HuH-7.5 (cell line): Measurements from ENCODE around the gene SNTG2.

ENCODE experiments used
- DNase-seq: peaks from one replicate; pipeline ENCODE4 v3.0.0; 2011; ENCODE audit warnings: low spot score

Gene SNTG2

DNA sequence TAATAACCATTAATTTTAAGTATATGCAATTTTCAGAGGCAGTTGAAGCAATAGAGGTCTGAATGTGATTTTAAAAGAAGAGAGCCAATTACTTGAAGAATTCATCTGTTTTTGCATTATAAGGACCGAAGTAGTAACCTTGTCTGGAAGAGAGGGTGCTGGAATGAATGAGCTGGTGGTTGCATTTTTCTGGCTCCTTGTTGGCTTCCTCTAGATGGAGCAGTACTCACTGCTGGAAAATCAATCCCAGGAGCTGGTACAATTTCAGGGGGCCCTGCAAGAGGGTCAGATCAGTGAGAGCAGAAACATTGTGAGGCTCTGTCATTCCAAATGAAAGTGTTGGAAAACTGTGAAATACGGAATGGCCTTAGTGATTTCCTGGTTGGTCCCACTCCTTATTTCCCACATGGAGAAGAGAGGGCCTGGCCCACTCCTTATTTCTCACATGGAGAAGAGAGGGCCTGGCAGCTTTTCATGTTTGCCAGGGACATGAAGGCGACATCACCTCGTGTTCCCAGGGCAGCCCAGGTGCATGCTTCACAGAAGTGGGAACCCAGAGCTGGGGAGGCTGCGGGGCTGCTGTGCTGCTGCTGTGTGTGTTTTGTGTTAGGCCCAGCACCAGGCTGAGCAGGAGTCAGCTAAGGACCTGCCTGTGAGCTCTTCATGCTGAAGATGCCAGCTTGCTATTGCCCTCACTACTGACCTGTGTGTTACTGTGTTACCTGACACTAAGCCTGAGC is 197.4 kb downstream of the SNTG2 start:
- DNase-seq = no peak

DNA sequence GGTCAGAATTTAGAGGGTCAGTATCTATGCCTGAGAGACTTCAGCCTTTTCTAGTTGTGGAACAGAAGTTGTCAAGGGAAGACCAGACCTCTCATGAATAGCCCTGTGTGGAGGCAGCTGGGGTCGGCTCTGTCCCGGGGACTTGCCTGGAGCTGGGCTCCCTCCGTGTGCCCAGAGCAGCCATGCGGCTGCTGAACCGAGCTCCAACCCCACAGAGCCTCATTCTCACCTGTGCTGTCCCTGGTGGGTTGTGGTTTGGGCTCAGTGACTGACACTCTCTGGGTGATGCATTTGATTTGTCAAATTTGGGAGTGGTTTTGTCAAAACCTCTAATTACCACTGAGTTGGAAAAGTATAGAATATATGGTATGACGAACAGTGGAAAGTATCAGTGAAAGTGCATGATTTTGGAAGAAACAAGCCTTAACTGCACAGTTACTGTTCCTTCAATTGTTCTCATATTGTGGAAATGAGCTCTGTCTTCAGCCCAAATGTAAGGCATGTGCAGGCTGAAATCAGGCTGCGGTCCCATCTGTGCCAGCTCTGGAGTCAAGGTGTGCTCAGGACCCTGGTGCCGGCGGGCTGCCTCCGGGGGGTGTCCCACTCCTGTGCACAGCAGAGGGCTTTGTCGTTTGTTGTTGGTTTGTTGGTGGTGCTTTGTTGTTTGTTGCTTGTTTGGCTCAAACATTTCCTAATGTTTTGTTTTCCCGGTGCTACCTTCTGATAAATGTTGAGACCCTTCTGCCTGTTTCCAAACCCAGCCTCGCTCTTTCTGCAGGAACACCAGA is 200.3 kb downstream of the SNTG2 start:
- DNase-seq = no peak

DNA sequence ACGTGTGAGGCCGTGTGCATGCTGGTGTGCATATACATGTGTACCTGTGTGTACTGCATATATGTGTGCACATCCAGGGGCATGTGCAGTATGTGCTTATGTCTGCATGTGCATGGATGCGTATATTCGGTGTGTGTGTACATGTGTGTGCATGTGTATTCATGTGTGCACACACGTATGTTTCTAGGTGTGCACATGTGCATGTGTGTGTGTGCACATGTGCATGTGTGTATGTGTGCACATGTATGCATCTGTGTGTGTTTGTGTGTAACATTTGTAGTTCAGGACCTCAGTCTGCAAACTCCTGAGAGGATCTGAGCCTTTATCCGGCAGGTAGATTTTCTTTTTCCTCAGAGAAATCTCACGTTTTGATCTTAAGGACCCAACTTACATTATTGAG is 201.7 kb downstream of the SNTG2 start:
- DNase-seq = no peak

DNA sequence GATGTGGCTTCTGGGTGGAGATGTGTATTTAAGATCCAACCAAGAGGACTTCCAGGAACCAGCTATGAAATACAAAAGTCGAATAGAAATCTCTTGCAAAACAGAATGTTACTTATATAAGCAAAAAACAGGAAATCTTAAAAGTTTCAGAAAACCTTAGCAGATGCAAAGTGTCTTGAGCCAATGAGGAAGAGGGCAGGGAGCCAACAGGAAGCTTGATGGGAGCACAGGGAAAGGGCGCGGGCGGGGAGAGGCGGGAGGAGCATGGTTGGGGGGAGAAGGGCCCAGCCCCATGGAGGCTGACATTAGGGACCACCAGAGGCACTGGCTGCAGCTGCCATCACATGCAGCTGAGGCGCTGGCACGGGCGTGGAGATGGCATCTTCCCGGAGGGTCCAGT is 203.3 kb downstream of the SNTG2 start:
- no peak for DNase-seq

DNA sequence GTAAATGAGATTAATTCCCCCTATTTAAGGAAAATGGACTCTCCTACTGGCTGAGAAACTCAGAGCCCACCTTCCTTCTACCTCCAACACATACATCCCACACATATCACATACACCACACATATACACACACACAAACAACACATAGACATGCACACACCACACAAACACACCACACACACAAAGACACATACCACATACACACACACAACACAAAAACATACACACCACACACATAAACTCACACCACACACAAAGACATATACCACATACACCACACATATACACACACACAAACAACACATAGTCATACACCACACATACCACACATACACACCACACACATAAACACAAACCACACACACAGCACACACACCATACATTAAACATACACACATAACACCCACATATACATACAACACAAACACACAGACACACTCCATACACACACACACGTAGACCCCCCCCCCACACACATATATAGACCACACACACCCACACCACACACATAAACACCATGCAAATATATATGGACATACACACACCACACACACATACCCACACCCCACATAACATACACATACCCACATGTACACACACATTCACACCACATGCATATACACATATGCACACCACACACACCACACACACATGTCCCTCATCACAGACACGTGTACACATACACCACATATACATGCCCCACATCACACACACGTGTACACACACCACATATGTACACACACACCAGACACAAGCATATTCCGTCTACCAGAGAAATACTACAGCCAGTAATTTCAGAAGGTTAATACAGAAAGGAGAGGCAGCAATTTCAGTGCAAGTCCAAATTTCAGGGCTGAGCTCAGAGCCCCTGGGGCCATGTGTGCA is 204.3 kb downstream of the SNTG2 start:
- DNase-seq = no peak

- DNase-seq = no peak
These were observed 205.4 kb downstream of the SNTG2 start for GRCh38 chr2:1156059-1156458.

DNA sequence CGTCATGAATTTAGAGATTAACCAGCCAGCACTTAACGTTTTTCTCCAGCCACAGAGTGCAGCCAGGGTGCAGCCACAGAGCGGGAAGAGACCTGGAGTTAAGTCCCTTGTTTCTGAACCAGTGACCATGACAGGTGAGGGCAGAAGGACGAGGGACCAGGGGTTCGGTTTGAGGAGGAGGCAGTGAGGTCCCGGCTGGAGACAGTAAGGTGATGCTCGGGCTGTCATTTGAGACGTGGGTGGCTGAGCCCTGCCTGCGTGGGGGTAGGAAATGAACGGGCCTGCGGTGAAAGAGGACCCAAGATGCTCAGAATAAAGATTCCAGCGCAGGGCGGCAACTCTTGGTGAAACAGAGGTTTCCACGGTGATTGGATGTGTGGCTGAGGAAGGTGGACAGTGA is 205.9 kb downstream of the SNTG2 start:
- no peak for DNase-seq

GRCh38 chr2:1157107-1157506 is 206.5 kb downstream of the SNTG2 start:
- DNase-seq = no peak

DNA sequence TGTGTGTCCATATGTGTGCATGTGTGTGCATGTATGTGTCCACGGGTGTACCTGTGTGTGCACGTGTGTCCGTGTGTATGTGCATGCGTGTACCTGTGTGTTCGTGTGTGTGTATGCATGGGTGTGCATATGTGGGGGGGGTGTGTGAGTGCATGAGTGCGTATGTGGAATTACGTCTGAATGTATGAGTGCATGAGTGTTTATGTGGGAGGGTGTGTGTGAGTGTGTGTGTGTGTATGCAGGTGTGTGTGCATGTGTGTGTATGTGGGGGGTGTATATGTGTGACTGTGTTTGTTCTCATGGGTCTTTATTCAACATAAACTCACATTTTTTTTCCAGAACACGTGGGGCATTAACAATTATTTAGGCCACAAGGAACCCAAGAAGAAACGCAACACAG is 208.4 kb downstream of the SNTG2 start:
- DNase-seq = no peak

DNA sequence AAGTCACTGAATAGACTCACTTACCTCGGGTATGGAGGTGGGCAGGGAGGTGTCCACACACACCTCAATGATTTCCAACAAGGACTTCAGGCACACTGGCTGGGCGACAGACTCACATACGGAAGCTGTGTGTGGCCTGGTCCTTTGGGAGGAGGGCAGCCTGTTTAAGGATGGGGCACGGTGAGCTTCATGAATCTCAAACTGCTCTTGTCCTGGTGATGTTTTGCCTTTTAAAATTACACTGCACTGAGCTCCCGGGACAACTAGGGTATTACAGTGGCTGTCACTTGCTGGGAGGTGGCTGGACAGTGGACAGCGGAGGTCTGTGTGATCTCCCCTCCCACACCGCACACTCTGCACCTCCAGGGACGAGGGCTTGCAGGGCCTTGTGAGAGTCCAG is 211.6 kb downstream of the SNTG2 start:
- DNase-seq = no peak

DNA sequence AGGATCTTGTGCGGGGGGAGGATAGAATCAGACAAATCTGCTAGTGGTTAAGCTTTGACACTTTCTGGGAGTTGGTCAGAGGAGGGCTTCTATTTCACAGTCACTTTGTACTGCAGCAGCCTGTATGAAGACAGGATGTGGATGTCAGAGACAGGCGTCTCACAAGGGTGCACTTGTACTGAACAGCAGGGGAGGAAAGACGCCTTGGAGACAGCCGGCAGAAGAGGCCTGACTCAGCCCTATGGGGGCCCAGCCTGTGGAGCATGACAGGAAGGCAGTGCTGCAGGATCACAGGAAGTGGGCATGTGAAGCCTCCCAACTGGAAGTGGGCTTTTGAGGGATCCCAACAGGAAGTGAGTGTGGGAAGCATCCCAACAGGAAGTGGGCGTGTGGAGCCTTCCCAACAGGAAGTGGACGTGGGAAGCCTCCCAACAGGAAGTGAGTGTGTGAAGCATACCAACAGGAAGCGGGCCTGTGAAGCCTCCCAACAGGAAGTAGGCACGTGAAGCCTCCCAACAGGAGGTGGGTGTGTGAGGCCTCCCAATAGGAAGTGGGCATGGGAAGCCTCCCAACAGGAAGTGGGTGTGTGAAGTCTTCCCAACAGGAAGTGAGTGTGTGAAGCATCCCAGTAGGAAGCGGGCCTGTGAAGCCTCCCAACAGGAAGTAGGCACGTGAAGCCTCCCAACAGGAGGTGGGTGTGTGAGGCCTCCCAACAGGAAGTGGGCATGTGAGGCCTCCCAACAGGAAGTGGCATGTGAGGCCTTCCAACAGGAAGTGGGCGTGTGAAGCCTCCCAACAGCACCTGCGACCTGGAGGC is 212.3 kb downstream of the SNTG2 start:
- no peak for DNase-seq

DNA sequence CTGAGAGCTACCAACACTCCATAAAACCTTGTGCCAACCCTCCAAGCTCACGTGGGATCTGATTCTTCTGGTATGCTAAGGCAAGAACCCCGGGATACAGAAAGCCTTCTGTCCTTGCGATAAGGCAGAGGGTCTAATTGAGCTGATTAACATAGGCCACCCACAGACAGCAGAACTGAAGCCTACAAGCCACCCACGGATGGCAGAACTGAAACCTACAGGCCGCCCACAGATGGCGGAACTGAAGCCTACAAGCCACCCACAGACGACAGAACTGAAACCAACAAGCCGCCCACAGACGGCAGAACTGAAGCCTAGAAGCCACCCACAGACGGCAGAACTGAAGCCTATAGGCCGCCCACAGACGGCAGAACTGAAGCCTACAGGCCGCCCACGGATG is 216.3 kb downstream of the SNTG2 start:
- DNase-seq = no peak

DNA sequence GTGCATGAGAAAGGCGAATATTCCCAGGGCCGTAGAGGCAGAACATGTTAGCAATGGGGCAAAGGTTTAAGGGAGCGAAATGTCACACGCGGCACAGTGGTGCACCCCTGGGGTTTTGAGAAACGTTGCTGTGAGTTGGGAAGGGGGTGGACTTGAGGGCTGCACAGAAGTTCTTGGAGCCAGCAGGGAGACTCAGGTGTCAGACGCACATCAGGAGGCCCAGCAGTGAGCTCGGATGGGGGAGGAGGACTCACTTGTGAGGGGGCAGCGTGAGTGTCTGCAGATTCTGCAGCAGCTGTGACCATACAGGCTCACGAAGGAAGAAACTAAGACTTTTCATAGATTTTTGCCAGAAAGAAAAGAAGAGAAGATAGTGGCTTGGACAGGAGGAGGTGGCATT is 218.2 kb downstream of the SNTG2 start:
- no peak for DNase-seq

- DNase-seq = no peak
These were observed 218.8 kb downstream of the SNTG2 start for GRCh38 chr2:1169291-1169949.

DNA sequence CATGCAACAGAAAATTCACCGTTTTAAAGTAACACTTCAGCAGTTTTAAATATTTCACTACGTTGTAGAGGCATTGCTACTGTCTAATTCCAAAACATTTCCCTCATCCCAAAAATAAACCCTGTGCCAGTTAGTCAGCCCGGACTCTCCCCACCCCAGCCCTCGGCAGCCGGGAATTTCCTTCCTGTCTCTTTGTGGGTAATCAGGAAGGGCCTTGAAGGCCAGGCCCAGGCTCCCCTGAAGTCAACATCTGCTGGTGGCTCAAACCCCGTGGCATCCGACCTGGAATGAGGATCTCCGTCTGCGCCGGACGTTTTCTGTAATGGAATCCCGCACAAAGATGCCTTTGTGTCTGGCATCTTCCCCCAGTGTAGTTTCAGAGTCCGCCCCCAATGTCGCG is 219.6 kb downstream of the SNTG2 start:
- no peak for DNase-seq

GRCh38 chr2:1170711-1171110 is 220.1 kb downstream of the SNTG2 start:
- no peak for DNase-seq

DNA sequence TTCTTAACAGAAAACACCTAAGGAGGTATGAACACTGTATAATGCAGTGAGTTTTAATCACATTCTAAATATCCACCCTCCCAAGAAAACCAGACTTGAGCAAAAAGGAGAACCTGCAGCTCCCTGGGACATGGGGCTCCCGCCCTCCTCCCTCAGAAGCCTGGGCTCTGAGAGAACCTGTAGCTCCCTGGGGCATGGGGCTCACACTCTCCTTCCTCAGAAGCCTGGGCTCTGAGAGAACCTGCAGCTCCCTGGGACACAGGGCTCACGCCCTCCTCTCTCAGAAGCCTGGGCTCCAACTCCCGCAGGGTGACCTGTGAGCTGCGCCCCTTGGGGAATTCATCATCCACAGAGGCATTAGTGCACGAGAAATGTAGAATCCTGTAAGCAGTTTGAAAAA is 222.9 kb downstream of the SNTG2 start:
- no peak for DNase-seq

- DNase-seq = no peak
These were observed 231.2 kb downstream of the SNTG2 start for GRCh38 chr2:1181893-1182292.

DNA sequence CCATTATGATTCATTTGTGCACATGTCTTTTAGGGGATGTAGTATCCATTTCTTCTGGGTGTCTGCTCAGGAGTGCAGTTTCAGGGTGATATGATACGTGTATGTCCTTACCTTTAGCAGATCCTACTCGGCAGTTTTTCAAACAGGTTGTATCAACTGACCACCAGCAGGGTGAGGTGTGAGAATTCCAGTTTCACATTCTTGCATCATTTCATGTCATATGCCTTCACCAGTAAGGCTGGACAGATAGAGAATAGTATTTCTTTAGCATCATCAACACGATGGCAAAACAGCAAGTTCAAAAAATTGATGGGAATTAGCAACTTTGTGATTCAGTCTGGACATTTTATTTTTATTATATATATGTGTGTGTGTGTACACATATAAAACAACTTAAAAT is 232.7 kb downstream of the SNTG2 start:
- no peak for DNase-seq

GRCh38 chr2:1186421-1186820 is 235.8 kb downstream of the SNTG2 start:
- DNase-seq = no peak

- DNase-seq = no peak
These were observed 236.5 kb downstream of the SNTG2 start for GRCh38 chr2:1187189-1187588.
